Left lobe of liver (tissue), 2 donors: ENCODE results near the gene GNGT2. TPM values are rescaled to one million over a fixed set of nuclear protein-coding genes. Genes with fewer than 3 reads are reported as not detected.

Experiments used
- ATAC-seq: fragments of 200-7000 bp; cut with Tn5 transposase; one replicate; pipeline ENCODE4 v1.9.1; 2020; ENCODE audit warnings: mild to moderate bottlenecking, moderate library complexity
- DNase-seq: peaks from one replicate; pipeline ENCODE4 v3.0.0-alpha.2; 2020; ENCODE audit warnings: low spot score
- total RNA-seq: library from RNA; stranded (reverse); gene quantifications from one replicate; pipeline ENCODE4 v1.2.1, GENCODE V29; 2021
- donor health status: DM: no; HTN: no; CAD: no; lungs with moderate emphysema.
- donor health status: DM: no; HTN: yes; CAD: no.

GNGT2 gene
- total RNA-seq, 1 donor from 2014 or later, result 0.20 TPM

DNA sequence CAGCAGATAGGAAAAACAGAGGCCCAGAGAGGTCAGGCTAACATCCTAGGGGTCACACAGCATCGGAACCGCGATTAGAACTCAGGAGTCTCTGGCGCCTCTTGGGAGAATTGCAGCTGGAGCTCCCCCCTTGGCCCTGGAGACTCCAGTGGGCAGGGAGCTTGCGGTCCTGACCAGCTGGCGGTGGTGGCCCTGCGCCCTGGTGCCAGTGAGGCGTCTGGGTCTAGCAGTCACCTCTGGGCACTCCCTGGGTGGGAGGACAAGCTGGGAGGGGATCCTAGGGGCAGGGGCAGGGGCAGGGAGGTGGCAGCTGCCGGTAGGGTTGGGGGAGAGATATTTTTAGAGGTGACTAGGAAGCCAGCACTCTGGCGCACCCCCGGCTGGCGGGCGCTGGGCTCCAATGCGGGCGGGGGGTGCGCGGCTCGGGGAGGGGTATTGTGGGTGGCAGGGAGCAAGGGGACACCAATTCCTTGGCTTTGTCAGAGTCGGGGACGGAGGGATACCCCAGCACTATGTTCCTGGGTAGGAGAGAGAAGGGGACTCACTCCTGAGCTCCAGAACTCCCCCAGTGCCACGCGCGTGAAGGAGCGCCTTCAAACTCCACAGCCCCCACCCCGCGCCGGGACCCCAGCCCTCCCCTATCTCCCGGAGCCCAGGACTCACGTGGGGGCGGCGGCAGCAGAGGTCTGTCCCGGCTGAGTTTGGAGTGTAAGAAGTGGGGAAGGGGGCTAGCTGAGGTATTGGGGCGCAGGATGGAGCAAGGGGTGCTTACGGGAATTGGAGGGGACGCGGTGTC is 19.6 kb upstream of the GNGT2 start:
- no peak for ATAC-seq
- DNase-seq, result no peak

DNA sequence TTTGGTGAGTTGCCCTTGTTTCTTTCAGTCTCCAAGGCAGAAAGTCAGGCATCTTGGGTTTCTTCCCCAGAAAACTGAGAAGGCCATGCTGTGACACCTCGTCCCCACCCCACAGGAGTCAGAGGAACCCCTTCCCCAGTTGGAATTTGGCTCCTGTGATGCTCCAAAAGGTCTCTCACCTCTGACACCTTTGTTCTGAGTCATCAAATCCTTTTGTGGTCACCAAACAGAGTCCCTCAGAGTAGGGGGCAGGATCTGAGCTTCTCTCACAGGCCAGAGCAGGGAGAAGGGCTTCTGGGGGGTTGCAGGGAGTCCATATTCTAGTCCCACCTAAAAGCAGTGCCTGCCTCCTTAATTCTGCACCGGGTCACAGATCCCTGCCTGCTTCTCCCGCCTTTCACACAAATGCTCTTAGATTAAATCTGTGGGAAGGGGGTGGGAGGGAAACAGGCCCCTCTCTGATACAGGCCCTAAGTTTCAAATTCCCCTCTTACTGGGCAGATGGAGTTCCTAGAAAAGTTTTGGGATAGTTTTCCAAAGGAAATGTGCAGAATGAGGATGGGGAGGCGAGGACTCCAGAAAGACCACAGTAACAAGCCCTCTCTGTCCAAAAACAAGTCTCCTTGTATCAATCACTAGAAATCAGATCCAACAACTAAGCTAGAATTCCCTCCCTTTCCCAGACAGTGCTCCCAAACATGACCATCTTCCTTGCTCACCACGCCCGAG is 18.9 kb upstream of the GNGT2 start:
- DNase-seq, result no peak
- ATAC-seq, result no peak

DNA sequence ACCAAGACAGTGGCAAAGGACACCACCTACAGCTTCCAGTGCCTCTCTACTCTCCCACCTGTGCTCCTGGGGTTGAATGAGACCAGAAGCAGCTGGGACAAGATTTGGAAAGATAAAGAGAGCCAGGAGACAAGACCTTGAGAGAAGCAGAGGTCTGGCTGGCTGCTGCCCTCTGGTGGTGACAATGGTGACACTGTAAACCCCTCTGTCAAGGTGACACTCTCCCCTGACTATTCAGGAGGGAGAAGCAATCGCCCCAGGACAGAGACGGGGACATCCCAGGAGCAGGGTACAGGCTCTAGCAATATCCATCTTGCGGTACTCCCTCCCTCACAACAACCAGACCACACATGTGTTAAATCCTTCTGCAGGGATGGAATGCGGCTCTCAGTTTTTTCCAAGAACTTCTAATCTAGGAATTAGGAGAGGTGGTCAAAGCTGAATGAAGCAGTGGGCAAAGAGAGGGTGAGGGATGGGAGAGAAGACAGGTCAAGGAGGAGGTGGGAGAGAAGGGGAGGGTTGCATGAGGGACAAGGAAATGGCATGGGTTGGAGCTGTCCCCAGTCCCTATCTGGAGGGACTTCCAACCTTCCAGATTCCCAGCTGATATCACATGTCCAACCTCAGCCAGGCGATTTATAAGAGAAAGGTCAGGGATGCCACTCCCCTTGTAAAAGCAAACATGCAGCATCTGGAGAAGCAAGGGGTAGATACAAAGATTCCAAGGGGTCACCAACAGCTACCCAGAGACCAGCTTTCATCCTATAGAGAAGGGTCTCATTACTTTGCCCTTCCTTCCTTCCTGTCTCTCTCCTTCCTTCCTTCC is 17.3 kb upstream of the GNGT2 start:
- ATAC-seq (peak; percentile 74), DNase-seq (peak; percentile 65)

DNA sequence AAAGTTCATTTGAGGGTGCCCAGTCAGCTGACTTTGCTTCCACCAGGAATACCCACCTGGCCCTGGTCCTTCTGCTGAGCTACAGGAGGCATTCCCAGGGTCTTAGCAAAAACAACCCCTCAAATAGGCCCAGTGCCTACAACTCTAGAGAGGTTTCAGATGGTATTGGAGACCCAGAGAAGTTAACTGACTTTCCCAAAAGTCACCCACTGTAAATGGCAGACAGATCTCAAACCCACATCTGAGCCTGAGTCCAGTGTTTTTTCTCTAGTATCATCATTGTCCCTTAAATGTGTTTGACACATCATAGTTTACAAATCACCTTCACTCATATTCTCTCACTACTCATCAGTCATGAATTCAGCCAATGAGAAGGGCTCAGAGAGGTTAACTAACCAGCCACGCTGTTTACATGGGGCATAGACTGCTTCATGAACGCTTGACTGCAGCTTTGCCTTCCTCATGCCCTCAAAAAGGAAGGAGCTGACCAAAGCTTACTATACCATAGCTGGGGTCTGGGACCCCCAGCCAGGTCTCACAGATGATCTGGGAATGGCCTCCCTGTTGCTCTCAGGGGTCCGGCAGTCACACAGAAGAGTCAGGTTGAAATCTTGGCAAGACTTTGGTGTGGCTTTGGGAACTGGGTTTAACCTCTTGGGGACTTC is 16.5 kb upstream of the GNGT2 start:
- ATAC-seq, result no peak

DNA sequence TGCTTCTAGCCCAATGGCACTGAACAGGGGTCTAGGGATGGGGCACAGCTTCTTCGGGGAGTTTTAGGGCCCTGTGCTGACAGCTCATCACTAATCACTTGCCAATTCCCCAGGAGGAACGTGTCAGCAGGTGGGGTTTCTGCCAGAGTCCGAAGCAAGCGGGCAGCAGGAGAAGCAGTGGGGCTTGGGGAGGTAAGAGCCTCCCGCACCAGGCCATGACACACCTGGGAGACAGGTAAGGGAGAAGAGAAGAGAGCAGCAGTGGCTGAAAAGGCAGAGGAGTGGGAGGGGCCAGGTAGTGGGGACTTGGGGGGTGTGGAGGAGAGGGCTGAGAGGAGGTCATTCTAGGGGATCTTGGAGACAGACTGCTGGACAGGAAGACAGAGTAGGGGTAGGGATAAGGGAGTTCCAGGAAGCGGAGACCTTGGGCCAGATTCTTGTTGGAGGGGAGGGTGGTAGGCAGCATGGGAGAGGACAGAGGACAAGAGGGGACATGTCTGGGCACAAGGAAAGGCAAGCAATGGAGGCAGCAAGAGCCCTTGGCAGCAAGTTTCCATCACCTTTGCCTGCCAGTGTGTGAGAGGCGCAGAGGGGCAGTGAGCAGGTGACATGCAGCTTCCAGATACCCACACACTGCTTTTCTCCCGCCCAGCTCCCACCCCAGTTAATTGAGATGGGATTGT is 15.3 kb upstream of the GNGT2 start:
- DNase-seq (no peak), ATAC-seq (no peak)

More for the DNA sequence above, 16.5 kb upstream of the GNGT2 start:
- DNase-seq, result no peak

DNA sequence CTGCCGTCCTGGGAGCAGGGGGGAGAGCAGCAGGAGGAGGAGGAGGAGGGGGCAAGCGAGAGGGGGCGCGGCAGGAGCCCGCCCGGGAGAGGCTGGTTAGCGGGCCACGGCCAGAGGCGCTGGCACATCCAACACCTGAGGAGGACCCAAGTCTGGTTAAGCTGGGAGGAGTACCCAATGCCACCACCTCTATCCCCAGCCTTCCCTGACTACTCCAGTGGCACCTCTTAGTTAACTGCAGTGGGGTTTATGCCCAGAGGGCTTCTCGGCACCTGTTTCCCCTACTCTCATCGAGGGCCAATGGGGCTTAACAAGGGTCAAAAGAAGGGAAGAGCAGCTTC is 14.6 kb upstream of the GNGT2 start:
- DNase-seq (no peak), ATAC-seq (no peak)

DNA sequence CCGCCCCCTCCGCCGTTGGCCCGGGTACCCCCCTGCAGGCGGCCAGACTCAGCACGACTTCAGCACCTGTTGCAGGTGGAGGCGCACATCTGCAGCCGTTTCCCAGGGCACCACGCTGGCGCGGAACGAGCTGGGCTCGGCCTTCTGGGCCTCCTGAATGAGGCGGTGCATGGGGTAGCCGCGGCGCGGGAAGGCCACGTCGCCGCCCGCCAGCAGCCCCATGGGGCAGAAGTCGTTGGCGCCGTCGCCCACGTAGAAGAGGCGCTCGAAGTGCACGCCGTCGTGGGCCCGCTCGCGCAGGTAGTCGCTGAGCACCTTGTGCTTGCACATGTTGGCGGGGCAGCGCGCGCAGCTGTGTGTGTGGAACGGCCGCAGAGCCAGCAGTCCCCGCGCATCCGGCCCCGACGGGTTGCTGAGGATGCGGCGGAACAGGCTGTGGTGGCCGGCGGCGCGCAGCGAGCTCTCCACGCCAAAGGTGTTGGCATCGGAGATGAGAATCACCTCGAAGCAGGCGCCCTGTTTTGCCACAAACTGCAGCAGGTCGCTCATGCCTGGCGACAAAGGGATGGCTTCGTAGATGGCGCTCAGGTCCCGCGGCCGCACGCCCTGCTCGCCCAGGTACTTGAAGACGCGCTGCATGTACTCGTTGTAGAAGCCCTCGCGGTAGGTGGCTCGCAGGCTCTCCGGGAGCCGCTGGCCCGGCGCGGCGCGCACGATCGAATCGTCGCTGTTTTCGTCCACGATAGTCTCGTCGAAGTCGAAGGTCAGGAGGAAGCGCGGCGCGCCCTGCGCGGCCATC is 14.0 kb upstream of the GNGT2 start:
- ATAC-seq (peak; percentile 10), DNase-seq (no peak)

DNA sequence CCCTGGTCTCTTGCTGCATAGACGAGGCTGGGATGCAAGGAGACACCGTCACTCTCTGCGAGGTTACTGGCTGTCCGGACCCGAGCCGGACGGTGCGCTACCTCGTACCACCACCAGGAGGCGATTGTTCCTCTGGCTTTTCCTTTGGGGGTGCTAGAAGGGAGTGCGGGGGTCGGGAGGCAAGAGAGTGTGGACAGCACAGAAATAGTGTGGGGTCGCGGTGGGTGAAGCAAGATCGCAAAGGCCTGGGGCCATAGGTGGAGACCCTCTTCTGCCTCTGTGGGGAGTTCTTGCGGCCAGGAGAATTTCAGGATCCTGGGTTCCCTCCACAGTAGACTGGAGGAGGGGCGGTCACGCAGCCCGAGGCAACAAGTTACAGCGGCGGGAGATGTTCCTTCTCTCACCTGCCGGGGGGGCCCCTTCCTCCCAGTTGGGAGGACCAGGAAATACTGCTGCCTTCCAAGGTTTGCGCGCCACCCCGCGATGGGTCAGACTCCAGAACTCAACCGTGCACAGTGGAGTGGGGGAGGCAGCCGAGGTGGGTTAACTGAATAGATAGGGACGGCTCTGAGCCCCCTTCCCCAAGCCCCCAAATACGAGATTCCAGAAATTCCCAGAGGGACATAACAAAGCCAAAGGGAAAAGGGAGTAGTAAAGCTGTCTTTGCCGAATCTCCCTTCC is 13.3 kb upstream of the GNGT2 start:
- ATAC-seq (peak; percentile 63), DNase-seq (peak; percentile 62)

DNA sequence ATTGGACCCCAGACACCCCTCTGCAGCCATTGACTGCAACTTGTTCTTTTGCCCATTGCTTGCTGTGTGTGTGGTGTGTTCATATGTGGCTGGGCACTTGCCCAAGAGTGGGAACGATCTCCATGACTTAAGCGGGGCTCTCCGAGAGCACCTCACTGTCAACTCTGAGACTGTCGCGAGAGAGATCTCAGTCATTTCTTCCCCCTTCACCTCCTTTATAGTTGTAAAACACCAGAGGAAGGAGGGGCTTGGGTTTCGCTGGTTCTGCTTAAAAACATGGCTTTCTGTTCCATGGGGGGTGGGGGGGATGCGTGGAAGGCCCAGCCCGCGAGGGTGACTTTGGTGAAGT is 12.8 kb upstream of the GNGT2 start:
- ATAC-seq, result no peak
- DNase-seq, result no peak

DNA sequence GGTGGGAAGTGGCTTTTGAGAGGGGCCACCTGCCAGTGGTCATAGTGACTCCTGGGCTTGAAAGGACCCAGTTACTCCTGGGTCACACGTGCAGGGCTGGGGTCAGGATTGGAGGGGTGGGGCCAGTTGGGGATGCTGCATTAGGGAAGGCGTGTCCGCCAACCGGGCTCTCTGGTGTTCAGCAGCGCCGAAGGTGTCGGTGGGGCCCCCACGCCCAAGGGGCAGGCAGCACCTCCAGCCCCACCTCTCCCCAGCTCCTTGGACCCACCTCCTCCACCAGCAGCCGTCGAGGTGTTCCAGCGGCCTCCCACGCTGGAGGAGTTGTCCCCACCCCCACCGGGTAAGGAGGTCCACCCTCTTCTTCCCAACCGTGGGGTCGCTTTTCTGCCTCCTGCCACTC is 9.6 kb upstream of the GNGT2 start:
- DNase-seq, result no peak

DNA sequence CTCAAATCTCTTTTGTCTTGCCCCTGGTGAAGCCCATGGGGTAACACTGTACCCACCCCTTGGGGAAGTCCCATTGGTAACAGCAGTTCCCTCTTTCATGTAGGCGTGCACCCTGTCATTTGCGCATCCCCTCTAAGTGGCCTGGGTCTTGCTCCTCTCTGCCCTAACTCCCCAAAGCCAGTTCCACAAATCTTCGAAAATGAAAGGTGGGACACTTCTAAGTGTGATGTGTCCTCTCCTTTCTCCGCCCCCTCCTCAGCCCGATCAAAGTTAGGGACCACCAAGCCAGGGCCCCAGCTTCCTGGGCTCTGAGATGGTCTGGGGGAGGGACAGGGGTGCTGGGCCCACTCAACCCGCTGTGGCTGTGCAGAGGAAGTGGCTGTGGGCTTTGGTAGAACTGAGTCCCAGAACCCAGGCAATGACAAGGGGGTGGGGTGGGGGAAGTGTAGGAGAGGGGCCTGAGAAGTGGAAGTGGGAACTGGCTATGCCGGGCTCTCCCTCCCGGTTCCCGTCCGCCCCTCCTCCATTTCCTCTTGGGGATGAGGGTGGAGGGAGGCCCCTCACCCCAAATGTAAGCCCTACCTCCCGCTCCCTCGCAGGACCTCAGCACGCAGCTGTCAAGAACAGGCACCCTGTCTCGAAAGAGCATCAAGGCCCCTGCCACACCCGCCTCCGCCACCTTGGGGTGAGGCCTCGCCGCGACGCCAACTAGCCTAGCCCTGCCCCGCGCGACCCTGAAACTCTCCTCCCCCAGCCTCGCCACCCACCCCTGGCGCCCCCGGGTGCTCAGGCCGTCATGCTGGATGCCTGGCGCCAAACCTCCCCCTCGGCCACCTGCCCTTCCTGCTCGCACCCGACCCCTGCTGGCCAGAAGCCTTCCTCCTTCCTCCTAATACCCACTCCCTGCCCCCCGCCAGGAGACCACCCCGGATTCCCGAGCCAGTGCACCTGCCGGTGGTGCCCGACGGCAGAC is 8.9 kb upstream of the GNGT2 start:
- DNase-seq (no peak), ATAC-seq (peak; percentile 26)

More for the DNA sequence above, 9.6 kb upstream of the GNGT2 start:
- no peak for ATAC-seq

DNA sequence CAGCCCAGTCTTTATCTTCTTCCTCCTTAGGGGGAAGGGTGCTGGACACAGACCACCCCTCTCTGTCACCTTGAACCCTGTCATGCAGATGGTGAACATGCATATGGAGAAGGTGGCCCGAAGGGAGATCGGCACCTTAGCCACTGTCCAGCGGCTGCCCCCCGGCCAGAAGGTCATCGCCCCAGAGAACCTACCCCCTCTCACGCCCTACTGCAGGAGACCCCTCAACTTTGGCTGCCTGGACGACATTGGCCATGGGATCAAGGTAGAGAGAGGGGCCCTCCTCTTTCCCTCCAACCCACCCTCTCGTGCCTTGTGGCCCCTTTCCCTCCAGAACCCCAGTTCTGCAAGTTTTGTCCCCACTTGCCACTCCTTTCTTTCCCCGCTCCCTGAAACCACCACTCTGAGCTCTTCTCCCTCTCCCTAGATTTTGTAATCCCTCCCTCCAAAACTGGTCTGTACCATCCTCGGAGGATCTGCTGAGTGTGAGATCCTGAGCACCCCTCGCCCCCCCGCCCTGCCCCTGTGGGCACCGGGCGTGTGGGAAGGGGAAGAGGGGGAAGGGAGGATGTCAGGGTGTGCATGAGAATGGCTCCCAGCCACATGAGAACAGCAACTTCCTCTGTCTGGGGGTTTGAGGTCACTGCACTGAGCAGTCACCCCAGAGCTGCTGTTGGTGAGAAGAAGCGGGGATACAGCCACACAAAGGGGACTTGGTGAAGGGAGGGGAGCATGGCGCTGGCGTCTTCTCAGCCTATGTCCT is 7.5 kb upstream of the GNGT2 start:
- DNase-seq, result no peak
- peak; percentile 44 for ATAC-seq

DNA sequence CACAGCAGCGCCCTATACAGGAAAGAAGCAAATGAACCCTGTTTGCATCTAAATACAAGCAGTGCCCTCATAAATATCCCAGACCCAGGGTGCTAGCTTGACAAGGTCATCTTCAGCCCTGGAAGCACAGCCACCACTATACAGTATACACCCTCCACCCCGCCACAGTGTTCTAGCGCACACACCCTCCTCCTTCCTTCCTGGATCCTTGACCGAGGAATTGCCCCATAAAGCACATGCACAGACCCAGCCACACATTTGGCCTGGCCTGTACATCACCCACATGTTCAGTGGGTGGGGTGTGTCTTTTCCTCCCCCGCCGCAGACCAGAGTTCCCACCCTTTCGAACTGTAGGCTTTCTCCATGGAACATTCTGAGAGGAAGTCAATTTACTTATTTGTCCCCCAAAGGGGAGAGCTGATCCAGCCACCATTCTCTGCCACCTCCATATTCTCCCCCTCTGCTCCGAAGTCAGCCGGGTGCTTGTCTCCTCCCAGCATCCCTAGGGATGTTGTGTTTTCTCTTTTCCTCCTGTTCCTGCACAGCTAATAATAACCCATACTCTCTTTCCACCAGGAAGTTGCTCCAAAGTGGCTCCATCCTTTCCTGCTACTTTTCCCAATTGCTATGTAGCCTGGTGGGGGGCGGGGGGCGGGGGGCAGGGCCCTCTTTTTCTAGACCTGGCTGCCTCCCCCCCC is 6.7 kb upstream of the GNGT2 start:
- ATAC-seq, result peak; percentile 62
- no peak for DNase-seq

DNA sequence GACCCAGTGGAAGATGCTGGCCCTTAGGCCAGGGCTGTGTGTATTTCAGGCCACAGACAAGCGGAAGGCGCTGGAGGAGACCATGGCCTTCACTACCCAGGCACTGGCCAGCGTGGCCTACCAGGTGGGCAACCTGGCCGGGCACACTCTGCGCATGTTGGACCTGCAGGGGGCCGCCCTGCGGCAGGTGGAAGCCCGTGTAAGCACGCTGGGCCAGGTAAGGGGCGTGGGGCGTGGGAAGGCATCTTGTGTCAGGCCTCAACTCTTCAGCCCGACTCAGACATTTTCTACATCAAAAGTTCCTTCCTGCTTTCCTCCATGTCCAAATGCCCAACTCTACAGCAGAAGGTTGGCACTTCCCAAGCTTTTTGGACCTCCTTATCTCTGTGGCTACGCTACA is 6.1 kb upstream of the GNGT2 start:
- ATAC-seq (no peak), DNase-seq (no peak)

DNA sequence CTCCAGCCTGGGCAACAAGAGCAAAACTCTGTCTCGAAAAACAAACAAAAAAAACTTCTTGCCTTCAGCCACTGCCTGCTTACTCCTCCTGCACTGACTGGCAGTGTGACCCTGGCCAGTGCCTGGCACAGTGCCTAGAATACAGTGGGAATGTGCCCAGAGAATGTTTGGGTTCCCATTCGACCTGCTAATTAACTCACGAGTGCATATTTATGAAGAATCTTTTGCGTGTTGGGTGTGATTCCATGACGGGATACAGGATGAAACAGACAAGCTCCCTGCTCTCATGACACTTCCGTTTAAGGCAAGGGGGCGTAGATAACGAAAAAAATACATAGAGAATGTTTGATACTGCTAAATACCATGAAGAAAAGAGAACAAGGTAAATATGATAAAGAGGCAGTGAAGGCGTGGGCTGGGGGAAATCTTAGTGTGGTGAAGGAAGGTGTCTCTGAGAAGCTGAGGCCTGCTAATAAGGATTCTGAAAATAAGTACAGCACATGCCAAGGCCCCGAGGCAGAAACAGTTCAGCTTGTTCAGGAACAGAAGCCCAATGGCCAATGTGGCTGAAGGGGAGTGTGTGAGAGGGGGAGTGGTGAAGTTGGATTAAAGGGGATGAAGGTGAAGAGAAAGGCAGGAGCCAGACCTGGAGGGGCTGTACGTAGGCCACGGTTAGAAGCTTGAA is 4.4 kb upstream of the GNGT2 start:
- ATAC-seq (no peak), DNase-seq (no peak)

DNA sequence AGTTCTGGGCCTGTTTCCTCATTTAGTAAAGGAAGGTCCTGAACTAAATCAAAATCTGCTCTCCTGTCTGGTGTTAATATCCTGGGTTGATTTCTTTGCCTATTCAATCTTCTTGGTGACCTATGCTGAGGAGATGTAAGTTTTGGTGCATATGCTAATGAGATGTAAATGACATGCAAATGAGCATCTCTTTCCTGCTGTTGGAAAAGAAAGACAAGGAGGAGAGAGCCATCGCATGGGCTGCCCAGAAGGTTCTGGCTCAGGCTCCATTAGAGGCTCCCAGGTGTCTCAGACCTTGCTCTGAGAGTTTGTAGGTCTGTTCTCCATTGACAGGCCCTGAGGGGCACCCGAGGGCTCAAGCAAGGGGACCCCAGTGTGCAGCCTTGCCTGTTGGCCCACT is 3.5 kb upstream of the GNGT2 start:
- no peak for ATAC-seq
- DNase-seq, result no peak
